BLaER1 treated with 17β-estradiol and CSF1 and Interleukin-3, amounts not matched to agents 10 nM and 100 nM (cell line): ENCODE measurements around the gene IGF2BP3.

ENCODE experiments used
- H3K27ac ChIP-seq, 11 experiments: shearing (Covaris generic); formaldehyde crosslinking; 2 replicates each; pipeline ENCODE4 v1.8.1; 2022
- H3K27me3 ChIP-seq, 11 experiments: shearing (Covaris generic); formaldehyde crosslinking; 2 replicates each; pipeline ENCODE4 v1.8.1; 2022
- H3K36me3 ChIP-seq, 11 experiments: shearing (Covaris generic); formaldehyde crosslinking; 2 replicates each; pipeline ENCODE4 v1.8.1; 2022
- H3K4me1 ChIP-seq, 10 experiments: shearing (Covaris generic); formaldehyde crosslinking; 2 replicates each; pipeline ENCODE4 v1.8.1; 2022
- H3K4me2 ChIP-seq, 11 experiments: shearing (Covaris generic); formaldehyde crosslinking; 2 replicates each; pipeline ENCODE4 v1.8.1; 2022
- H3K4me3 ChIP-seq, 10 experiments: shearing (Covaris generic); formaldehyde crosslinking; 2 replicates each; pipeline ENCODE4 v1.8.1; 2022
- H3K9ac ChIP-seq, 11 experiments: shearing (Covaris generic); formaldehyde crosslinking; 2 replicates each; pipeline ENCODE4 v1.8.1; 2022
- H3K9me3 ChIP-seq, 11 experiments: shearing (Covaris generic); formaldehyde crosslinking; replicated peaks in 1 of 11; 2 replicates each; pipeline ENCODE4 v1.8.1; 2022
- H4K20me1 ChIP-seq, 11 experiments: shearing (Covaris generic); formaldehyde crosslinking; 2 replicates each; pipeline ENCODE4 v1.8.1; 2022
- Cebpa-rat ChIP-seq, 11 experiments: shearing (Covaris generic); IDR thresholded peaks; 2 replicates each; pipeline ENCODE4 v1.8.1; 2022

IGF2BP3 gene

GRCh38 chr7:23358152-23358674 is 112.1 kb downstream of the IGF2BP3 start:
- Histone ChIP-seq H3K4me3 (no peak overlapping the region), H3K9me3 (no peaks in the 10 kb centered on the region), H3K9ac (no peak overlapping the region), H3K4me1 (no peaks in the 10 kb centered on the region), H3K4me2 (no peak overlapping the region), H4K20me1 (no peaks in the 10 kb centered on the region), H3K27ac (no peak overlapping the region), H3K27me3 (no peaks in the 10 kb centered on the region), H3K36me3 (no peaks in the 10 kb centered on the region)
- TF ChIP-seq Cebpa-rat (IDR thresholded peaks at IDR 0.05) = no peak

- no peak overlapping the region for H3K27ac ChIP-seq
- no peaks in the 10 kb centered on the region for H3K9me3 ChIP-seq
- H3K4me1 ChIP-seq = no peaks in the 10 kb centered on the region
- no peak overlapping the region for H3K4me2 ChIP-seq
- H3K27me3 ChIP-seq = no peaks in the 10 kb centered on the region
- H3K36me3 ChIP-seq = no peaks in the 10 kb centered on the region
- no peaks in the 10 kb centered on the region for H4K20me1 ChIP-seq
- no peak overlapping the region for H3K4me3 ChIP-seq
- no peak for TF ChIP-seq Cebpa-rat (IDR thresholded peaks at IDR 0.05)
- H3K9ac ChIP-seq = no peak overlapping the region
These were observed 112.8 kb downstream of the IGF2BP3 start for GRCh38 chr7:23357190-23358093.

- H3K4me2 ChIP-seq = no peak overlapping the region
- no peak overlapping the region for H3K27ac ChIP-seq
- H4K20me1 ChIP-seq = no peaks in the 10 kb centered on the region
- no peaks in the 10 kb centered on the region for H3K9me3 ChIP-seq
- H3K9ac ChIP-seq = no peak overlapping the region
- no peaks in the 10 kb centered on the region for H3K4me1 ChIP-seq
- H3K36me3 ChIP-seq = no peaks in the 10 kb centered on the region
- no peak overlapping the region for H3K4me3 ChIP-seq
- H3K27me3 ChIP-seq = no peaks in the 10 kb centered on the region
- no peak for TF ChIP-seq Cebpa-rat (IDR thresholded peaks at IDR 0.05)
These were observed 113.6 kb downstream of the IGF2BP3 start for GRCh38 chr7:23356726-23357125.

DNA sequence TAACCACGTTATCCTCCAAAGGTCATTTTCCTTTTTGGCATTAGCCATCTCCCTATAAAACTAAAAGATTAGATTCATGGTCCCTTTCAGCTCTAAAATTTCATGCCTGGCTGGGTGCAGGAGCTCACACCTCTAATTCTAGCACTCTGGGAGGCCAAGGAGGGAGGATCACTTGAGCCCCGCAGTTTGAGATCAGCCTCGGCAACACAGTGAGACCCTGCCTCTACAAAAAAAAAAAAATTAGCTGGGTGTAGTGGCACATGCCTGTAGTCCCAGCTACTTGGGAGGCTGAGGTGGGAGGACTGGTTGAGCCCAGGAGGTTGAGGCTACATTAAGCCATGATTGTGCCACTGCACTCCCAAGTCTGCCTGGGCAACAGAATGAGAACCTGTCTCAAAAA is 114.1 kb downstream of the IGF2BP3 start:
- Histone ChIP-seq H3K27me3 (no peaks in the 10 kb centered on the region), H3K4me1 (no peaks in the 10 kb centered on the region), H3K4me3 (no peak overlapping the region), H3K4me2 (no peak overlapping the region), H3K27ac (no peak overlapping the region), H3K9ac (no peak overlapping the region), H4K20me1 (no peaks in the 10 kb centered on the region), H3K36me3 (no peaks in the 10 kb centered on the region), H3K9me3 (no peaks in the 10 kb centered on the region)
- TF ChIP-seq Cebpa-rat (IDR thresholded peaks at IDR 0.05) = no peak

- Histone ChIP-seq H3K36me3 (no peaks in the 10 kb centered on the region), H3K27ac (no peak overlapping the region)
These were observed 117.1 kb downstream of the IGF2BP3 start for GRCh38 chr7:23353172-23353571.

DNA sequence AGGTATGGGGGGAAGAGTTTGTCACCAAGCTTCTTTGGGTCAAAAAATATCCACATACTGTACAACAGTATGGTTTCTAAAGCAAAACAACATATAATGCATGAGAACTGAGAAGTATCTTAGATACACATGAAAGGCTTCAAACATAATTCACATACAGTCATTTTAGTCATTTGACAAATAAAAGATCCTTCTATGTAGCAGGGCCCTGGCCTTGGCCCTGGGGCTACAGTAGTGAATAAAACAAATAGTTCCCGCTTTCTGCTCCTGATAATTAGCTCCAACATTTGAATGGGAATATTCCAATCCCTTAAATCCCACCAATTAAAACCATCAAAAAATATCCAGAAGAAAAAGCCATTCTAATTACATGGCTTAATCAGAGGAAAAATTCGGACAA is 119.8 kb downstream of the IGF2BP3 start:
- Histone ChIP-seq H3K9ac (no peak overlapping the region), H3K4me1 (peaks cover 13 to 30% (median 24%) of the 10 kb centered on the region in 10 experiments), H3K36me3 (no peaks in the 10 kb centered on the region), H3K4me2 (no peak overlapping the region), H4K20me1 (no peaks in the 10 kb centered on the region), H3K27ac (no peak overlapping the region), H3K9me3 (no peaks in the 10 kb centered on the region), H3K4me3 (no peak overlapping the region), H3K27me3 (no peaks in the 10 kb centered on the region)
- no peak for TF ChIP-seq Cebpa-rat (IDR thresholded peaks at IDR 0.05)

More at GRCh38 chr7:23353172-23353571, 117.1 kb downstream of the IGF2BP3 start:
- peaks cover 0 to 3% (median 0%) of the 10 kb centered on the region in 10 experiments; a peak in 6 of 20 replicates for H3K4me1 ChIP-seq
- no peak overlapping the region for H3K9ac ChIP-seq
- no peaks in the 10 kb centered on the region for H3K9me3 ChIP-seq
- TF ChIP-seq Cebpa-rat (IDR thresholded peaks at IDR 0.05) = no peak
- no peaks in the 10 kb centered on the region for H3K27me3 ChIP-seq
- 0 out of 22 replicates have a peak overlapping the region, but pooled peaks of 2 of the 11 experiments have one; percentile 2 to 4 for H3K4me2 ChIP-seq
- no peak overlapping the region for H3K4me3 ChIP-seq
- H4K20me1 ChIP-seq = no peaks in the 10 kb centered on the region

- H3K4me1 ChIP-seq = peaks cover 20 to 33% (median 30%) of the 10 kb centered on the region in 10 experiments
- H3K4me2 ChIP-seq = no peak overlapping the region
- TF ChIP-seq Cebpa-rat (IDR thresholded peaks at IDR 0.05) = no peak
- no peak overlapping the region for H3K27ac ChIP-seq
- no peaks in the 10 kb centered on the region for H3K9me3 ChIP-seq
- H3K9ac ChIP-seq = no peak overlapping the region
- no peak overlapping the region for H3K4me3 ChIP-seq
- H3K36me3 ChIP-seq = no peaks in the 10 kb centered on the region
- H4K20me1 ChIP-seq = no peaks in the 10 kb centered on the region
- H3K27me3 ChIP-seq = no peaks in the 10 kb centered on the region
These were observed 120.7 kb downstream of the IGF2BP3 start for GRCh38 chr7:23349484-23350157.

DNA sequence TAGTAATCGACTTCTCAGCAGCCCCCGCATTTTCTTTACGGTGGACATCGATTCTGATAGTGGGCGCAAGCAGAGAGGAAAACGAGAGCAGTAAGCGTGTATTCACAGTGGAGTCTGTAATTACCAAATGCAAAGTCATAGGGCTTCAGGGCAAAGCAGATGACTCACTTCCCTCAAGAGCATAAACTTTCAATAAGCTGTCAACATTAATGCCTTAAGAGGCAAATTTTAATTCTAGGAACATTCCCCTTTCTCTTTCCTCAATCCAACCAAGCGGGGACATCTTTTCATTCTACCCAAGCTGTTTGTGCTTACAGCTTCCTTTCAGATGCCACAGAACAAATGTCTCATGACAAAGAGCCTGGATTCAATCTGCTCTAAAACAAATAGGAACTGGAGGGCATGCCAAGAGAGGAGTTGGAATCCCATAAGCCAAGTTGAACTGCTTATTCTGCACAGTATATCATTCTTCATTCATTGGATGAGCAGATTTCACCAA is 122.6 kb downstream of the IGF2BP3 start:
- H3K36me3 ChIP-seq = no peaks in the 10 kb centered on the region
- H3K27ac ChIP-seq = peak overlapping the region in 3 of 11 experiments; percentile 53 to 69 (median 62); a peak in 5 of 22 replicates
- no peaks in the 10 kb centered on the region for H3K9me3 ChIP-seq
- no peak overlapping the region for H3K4me3 ChIP-seq
- H3K4me1 ChIP-seq = peaks cover 29 to 44% (median 32%) of the 10 kb centered on the region in 10 experiments
- no peak for TF ChIP-seq Cebpa-rat (IDR thresholded peaks at IDR 0.05)
- H3K4me2 ChIP-seq = peak overlapping the region in 7 of 11 experiments; percentile 52 to 84 (median 66); a peak in 10 of 22 replicates
- no peaks in the 10 kb centered on the region for H4K20me1 ChIP-seq
- no peak overlapping the region for H3K9ac ChIP-seq
- no peaks in the 10 kb centered on the region for H3K27me3 ChIP-seq
